Measurements from ENCODE around the gene DCUN1D2. TPM values are rescaled to one million over a fixed set of nuclear protein-coding genes. Genes with fewer than 3 reads are reported as not detected.

Gene DCUN1D2
- total and polyA plus RNA-seq, 12 donors: 40.9 to 307 (median 219) TPM

DNA sequence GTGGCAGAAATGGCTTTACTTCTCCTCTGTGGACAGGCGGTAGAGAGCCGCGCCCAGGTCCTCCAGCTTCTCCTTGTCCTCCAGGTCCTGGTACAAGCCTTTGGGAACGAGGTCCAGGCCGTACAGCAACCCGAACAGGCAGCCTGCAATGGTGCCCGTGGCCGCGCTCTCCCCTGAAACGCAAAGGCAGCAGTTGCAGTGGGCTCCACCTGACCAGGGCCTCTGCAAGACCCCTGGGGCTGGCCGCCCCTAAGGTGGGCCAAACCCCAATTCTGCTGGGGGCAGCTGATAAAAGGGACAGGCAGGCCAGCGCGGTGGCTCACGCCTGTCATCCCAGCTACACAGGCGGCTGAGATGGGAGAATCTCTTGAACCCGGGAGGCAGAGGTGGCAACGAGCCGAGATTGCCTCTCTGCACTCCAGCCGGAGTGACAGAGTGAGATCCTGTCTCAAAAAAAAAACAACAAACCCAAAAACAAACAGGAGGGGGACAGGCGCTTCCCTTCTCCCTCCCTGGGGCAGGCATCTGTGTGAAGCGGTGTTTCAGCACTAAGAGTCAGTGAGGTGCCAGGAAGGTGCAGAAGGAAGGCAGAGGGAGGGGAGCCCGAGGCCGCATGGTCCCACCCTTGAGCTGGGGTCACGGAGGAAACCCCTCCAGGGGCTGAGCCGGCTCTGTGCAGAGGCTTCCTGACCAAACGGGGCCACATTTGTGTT is 67.5 kb downstream of the DCUN1D2 start:
- DNase-seq (no peak), ATAC-seq (no peak)
- WGBS, 2 donors: 83 to 88% methylated on average over 26 of the region's 26 CpGs
- Histone ChIP-seq H3K27me3 (no peaks in the 10 kb centered on the region), H3K4me1 (no peaks in the 10 kb centered on the region), H3K9me3 (no peaks in the 10 kb centered on the region), H3K36me3 (peaks cover 0 to 72% (median 3%) of the 10 kb centered on the region in 9 donors), H3K4me3 (no peak overlapping the region), H3K27ac (no peak overlapping the region)
- intact Hi-C loops (cut with DNase I): no loop called here
- TF ChIP-seq, protein P1, sequence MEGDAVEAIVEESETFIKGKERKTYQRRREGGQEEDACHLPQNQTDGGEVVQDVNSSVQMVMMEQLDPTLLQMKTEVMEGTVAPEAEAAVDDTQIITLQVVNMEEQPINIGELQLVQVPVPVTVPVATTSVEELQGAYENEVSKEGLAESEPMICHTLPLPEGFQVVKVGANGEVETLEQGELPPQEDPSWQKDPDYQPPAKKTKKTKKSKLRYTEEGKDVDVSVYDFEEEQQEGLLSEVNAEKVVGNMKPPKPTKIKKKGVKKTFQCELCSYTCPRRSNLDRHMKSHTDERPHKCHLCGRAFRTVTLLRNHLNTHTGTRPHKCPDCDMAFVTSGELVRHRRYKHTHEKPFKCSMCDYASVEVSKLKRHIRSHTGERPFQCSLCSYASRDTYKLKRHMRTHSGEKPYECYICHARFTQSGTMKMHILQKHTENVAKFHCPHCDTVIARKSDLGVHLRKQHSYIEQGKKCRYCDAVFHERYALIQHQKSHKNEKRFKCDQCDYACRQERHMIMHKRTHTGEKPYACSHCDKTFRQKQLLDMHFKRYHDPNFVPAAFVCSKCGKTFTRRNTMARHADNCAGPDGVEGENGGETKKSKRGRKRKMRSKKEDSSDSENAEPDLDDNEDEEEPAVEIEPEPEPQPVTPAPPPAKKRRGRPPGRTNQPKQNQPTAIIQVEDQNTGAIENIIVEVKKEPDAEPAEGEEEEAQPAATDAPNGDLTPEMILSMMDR (IDR thresholded peaks at IDR 0.05): no peak

DNA sequence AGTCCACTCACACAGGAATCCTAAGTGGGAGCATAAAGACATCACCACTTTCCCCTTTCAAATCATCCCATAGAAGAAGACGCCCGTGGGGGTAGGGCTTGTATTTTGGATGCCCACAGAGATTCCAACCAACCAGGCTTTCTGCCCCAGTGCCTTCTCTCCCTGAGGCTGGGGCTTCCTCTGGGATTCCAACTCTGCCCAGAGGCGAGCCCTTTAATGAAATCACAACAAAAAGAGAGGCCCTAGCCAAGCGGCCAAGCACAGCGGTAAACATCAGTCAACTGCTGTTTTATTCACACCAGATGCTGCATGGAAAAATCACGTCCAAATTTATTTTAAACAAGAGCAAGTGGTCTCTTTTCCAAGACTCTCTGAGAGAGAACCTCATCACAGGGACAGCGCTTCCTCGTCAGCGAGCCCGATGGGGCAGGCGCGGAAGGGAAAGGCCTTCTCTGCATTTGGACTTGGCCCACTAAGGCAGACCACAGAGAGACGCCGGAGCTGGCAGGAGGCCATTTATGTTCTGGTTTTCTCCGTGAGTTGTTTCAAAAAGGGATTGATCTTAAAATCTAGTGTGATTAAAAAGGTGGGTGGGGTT is 68.7 kb downstream of the DCUN1D2 start:
- no peak for ATAC-seq
- Histone ChIP-seq H3K36me3 (peaks cover 0 to 63% (median 3%) of the 10 kb centered on the region in 9 donors), H3K4me1 (no peaks in the 10 kb centered on the region), H3K4me3 (no peak overlapping the region), H3K9me3 (no peaks in the 10 kb centered on the region), H3K27ac (no peak overlapping the region), H3K27me3 (no peaks in the 10 kb centered on the region)
- intact Hi-C loops (cut with DNase I): no loop called here
- DNase-seq: no peak
- WGBS, 2 donors: 62 to 73% methylated on average over 15 of the region's 15 CpGs
- TF ChIP-seq, protein P1 (IDR thresholded peaks at IDR 0.05): no peak

DNA sequence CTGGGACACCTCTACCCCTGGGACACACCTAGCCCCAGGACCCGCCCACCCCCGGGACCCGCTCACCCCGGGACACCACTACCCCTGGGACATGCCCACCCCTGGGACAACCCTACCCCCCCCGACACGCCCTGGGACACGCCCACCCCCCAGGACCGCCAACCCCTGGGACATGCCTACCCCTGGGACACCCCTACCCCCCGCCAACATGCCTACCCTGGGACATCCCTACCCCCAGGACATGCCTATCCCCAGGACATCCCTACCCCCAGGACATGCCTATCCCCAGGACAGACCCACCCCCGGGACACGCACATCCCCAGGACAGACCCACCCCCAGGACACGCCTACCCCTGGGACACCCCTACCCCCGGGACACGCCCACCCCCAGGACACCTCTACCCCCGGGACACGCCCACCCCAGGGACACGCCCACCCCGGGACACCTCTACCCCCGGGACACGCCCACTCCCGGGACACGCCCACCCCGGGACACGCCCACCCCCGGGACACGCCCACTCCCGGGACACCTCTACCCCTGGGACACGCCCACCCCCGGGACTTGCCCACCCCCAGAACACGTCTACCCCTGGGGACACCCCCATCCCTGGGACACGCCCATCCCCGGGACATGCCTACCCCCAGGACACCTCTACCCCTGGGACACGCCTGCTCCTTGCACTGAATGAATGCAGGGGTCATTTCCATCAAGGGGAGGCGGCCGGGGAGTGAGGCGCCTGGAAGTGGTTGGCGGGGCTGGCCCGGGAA is 69.5 kb downstream of the DCUN1D2 start:
- Histone ChIP-seq H3K4me1 (no peaks in the 10 kb centered on the region), H3K27ac (no peak overlapping the region)
- WGBS, 2 donors: 77% methylated on average over 32 to 36 of the region's 38 CpGs

DNA sequence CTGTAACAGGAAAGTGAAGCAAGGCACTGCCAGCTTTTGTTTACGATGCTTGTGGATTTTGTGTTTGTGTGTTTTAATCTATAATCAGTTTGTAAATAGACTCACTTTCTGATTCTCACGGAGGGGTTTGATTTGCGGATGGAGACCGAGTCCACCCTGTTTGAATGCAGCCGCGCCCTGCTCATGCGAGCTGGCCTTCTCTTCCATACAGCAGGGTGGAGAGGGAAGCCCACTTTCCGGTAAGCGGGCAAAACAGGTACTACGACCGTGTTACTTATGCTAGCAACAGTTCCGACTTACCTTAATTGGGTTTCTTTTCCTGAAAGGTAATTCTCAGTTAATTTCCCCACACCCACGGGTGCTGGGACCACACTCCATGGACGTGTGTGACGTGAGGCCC is 70.3 kb downstream of the DCUN1D2 start:
- H3K27me3 ChIP-seq: no peaks in the 10 kb centered on the region
- WGBS, 2 donors: 94 to 97% methylated on average over 15 of the region's 15 CpGs
- intact Hi-C loops (cut with DNase I): no loop called here
- TF ChIP-seq, protein P1 (IDR thresholded peaks at IDR 0.05): no peak
- no peak overlapping the region for H3K27ac ChIP-seq
- DNase-seq: no peak
- H3K36me3 ChIP-seq: peaks cover 0 to 53% (median 3%) of the 10 kb centered on the region in 9 donors
- H3K9me3 ChIP-seq: no peaks in the 10 kb centered on the region
- no peak for ATAC-seq
- no peak overlapping the region for H3K4me3 ChIP-seq
- peaks cover 0 to 2% (median 0%) of the 10 kb centered on the region in 9 donors for H3K4me1 ChIP-seq

More for the DNA sequence above, 69.5 kb downstream of the DCUN1D2 start:
- intact Hi-C loops (cut with DNase I): no loop called here
- ATAC-seq: peak in 6 of 8 donors; percentile 15 to 43 (median 30)
- TF ChIP-seq, protein P1 (IDR thresholded peaks at IDR 0.05): no peak
- no peak for DNase-seq
- Histone ChIP-seq H3K4me3 (no peak overlapping the region), H3K9me3 (no peaks in the 10 kb centered on the region), H3K36me3 (peaks cover 0 to 56% (median 3%) of the 10 kb centered on the region in 9 donors), H3K27me3 (no peaks in the 10 kb centered on the region)

Measured in heart right ventricle (tissue), 16 donors.